ENCODE data around the gene RAC3. TPM values are rescaled to one million over a fixed set of nuclear protein-coding genes. Genes with fewer than 3 reads are reported as not detected.

RAC3 gene
- polyA plus RNA-seq (2011; rRNA removed), result 7.5 and 11.5 TPM in 2 replicates
- polyA minus RNA-seq (2011; rRNA and poly(A)+ RNA removed), result 4.7 and 5.1 TPM in 2 replicates

DNA sequence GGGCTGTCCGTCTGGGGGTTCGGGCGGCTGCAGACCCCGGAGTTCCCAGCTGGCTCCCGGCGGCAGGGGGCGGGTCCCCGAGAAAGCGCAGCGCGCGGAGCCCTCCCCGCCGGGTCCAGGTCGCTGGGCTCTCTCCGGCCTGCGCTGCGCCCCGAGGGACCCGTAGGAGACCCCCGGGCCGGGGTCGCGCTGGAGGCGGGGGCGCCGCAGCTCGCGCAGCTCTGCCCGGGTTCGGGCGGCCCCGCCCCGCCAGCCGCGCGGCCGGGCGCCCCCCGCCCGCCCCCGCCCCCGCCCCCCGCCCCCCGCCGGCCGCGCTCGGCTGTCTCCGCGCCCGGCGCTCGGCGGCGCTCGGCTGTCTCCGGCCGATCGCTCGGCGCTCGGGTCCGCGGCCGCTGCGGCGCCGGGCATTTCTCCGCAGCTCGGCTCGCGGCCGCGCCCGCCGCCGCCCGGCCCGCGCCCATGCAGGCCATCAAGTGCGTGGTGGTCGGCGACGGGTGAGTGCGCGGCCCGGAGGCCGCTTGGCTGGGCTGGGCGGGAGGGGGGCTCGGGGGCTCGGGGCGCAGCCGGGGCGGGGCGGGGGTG is at the start of gene RAC3:
TSS of gene RAC3 (plus strand) at position 376 of the 582 bp plus-strand sequence. CDS start at position 460, 84 bp downstream.
- Histone ChIP-seq H3K4me3 (ENCODE audit: low read depth, low read length) (peak within 1 kb of the TSS; percentile 47), H3K36me3 (ENCODE audit: control insufficient read depth, insufficient read depth, low read length) (peaks cover 4% of the 10 kb centered on the region), H3K27me3 (ENCODE audit: control insufficient read depth, insufficient read depth, low read length) (no peaks in the 10 kb centered on the region)
- no peak for DNase-seq (ENCODE audit: low read depth)
- TF ChIP-seq, protein P1, sequence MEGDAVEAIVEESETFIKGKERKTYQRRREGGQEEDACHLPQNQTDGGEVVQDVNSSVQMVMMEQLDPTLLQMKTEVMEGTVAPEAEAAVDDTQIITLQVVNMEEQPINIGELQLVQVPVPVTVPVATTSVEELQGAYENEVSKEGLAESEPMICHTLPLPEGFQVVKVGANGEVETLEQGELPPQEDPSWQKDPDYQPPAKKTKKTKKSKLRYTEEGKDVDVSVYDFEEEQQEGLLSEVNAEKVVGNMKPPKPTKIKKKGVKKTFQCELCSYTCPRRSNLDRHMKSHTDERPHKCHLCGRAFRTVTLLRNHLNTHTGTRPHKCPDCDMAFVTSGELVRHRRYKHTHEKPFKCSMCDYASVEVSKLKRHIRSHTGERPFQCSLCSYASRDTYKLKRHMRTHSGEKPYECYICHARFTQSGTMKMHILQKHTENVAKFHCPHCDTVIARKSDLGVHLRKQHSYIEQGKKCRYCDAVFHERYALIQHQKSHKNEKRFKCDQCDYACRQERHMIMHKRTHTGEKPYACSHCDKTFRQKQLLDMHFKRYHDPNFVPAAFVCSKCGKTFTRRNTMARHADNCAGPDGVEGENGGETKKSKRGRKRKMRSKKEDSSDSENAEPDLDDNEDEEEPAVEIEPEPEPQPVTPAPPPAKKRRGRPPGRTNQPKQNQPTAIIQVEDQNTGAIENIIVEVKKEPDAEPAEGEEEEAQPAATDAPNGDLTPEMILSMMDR (IDR thresholded peaks at IDR 0.05; ENCODE audit: insufficient read depth, low read depth, low read length), result no peak
- ChIA-PET POLR2A (no interaction called here), CTCF (interaction anchor here (0.6 to 4.8 kb wide), 13 partner anchors 11 to 313 kb away, joined by 3 to 101 read pairs (median 6); partner anchors contain the start of genes CENPX, GPS1, NOTUM and RFNG)

DNA sequence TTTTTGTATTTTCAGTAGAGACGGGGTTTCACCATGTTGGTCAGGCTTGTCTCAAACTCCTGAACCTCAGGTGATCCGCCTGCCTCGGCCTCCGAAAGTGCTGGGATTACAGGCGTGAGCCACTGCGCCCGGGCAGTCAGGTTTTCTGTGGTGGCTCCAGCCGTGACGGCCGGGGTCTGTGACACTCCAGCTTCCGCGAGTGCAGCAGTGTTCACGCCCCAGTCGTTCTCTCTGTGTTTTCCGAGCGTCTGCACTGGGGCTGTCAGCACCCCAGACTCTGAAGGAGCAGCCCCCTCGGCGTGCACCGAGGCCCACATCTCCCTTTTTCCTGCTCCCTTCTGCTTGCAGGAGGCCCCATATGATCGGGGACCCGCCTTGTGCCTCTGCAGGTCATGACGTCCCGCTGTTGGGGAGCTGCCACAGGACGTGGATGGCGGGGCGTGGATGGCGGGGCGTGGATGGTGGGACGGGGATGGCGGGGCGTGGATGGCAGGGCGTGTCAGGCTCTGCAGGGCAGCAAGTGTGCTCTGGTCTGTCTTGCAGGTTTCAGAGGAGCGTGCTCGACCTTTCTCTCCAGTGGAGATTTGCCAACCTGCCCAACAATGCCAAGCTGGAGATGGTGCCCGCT is 48.4 kb upstream of the RAC3 start:
- Histone ChIP-seq H3K4me3 (ENCODE audit: low read depth, low read length) (no peak overlapping the region), H3K36me3 (ENCODE audit: control insufficient read depth, insufficient read depth, low read length) (peaks cover 16% of the 10 kb centered on the region), H3K27me3 (ENCODE audit: control insufficient read depth, insufficient read depth, low read length) (no peaks in the 10 kb centered on the region)
- TF ChIP-seq, protein P1 (IDR thresholded peaks at IDR 0.05; ENCODE audit: insufficient read depth, low read depth, low read length), result no peak
- ChIA-PET CTCF (interaction anchor here (0.7 kb wide), 1 partner anchor 8 kb away, joined by 3 read pairs; no protein-coding TSS in a partner anchor), POLR2A (no interaction called here)
- DNase-seq (ENCODE audit: low read depth), result no peak

DNA sequence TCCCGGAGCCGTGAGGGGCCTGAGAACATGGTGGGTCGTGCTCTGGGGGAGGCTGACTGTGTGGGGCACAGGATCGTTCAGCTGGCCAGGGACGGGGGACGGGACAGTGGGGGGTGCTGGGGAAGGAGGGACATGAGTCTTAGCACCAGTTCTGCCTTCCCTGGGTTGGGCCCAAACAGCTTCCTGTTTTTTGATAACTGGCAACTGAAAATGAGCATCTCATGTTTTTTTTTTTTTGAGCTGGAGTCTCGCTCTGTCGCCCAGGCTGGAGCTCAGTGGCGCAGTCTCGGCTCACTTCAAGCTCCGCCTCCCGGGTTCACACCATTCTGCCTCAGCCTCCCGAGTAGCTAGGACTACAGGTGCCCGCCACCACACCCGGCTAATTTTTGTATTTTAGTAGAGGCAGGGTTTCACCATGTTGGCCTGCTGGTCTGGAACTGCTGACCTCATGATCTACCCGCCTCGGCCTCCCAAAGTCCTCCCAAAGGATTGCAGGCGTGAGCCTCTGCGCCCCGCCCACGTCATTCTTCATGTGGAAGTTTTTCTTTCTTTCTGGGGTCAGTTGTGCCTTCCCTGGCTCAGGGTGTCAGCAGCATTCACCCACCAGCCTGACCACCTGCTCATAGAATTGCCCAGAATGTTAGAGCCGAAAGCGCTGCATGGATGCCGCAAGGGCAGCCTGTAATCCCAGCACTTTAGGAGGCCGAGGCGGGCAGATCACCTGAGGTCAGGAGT is 47.7 kb upstream of the RAC3 start:
- ChIA-PET POLR2A (no interaction called here), CTCF (interaction anchor here (0.7 kb wide), 1 partner anchor 8 kb away, joined by 3 read pairs; no protein-coding TSS in a partner anchor)
- DNase-seq (ENCODE audit: low read depth), result no peak
- H3K27me3 ChIP-seq (ENCODE audit: control insufficient read depth, insufficient read depth, low read length), result no peaks in the 10 kb centered on the region
- no peak overlapping the region for H3K4me3 ChIP-seq (ENCODE audit: low read depth, low read length)
- TF ChIP-seq, protein P1 (IDR thresholded peaks at IDR 0.05; ENCODE audit: insufficient read depth, low read depth, low read length), result no peak
- H3K36me3 ChIP-seq (ENCODE audit: control insufficient read depth, insufficient read depth, low read length), result peaks cover 16% of the 10 kb centered on the region

DNA sequence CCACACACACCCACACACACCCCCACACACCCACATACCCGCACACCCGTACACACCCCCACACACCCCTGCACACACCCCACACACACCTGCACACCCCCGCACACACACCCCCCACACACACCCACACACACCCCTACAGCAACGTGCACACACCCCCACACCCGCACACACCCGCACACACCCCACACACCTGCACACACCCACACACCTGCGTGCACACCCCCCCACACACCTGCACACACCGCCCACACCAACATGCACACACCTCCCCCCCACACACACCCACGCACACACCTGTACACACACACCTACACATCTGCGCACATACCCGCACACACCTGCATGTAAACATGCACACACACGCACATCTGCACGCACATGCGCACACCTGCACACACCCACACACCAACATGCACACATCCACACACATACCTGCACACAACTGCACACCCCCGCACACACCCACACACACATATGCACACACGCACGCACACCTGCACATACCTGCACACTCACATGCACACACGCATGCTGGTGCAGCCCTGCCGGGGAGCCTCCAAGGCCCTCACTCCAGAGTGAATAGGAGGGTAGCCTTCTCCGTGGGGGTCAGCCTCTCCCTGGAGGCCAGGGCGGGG is 46.6 kb upstream of the RAC3 start:
- ChIA-PET CTCF (interaction anchor here (1.4 kb wide), 1 partner anchor 25 kb away, joined by 5 read pairs; no protein-coding TSS in a partner anchor), POLR2A (interaction anchor here (0.7 kb wide), 1 partner anchor 136 kb away, joined by 4 read pairs; no protein-coding TSS in a partner anchor)
- TF ChIP-seq, protein P1 (IDR thresholded peaks at IDR 0.05; ENCODE audit: insufficient read depth, low read depth, low read length), result no peak
- Histone ChIP-seq H3K27me3 (ENCODE audit: control insufficient read depth, insufficient read depth, low read length) (no peaks in the 10 kb centered on the region), H3K4me3 (ENCODE audit: low read depth, low read length) (no peak overlapping the region), H3K36me3 (ENCODE audit: control insufficient read depth, insufficient read depth, low read length) (peaks cover 14% of the 10 kb centered on the region)
- DNase-seq (ENCODE audit: low read depth), result no peak

Measured in BJ (cell line).